22Rv1 (cell line): ENCODE measurements around the gene POU2F3.

ENCODE experiments used
- H3K27ac ChIP-seq: fragments of 450-650 bp; 2 replicates; pipeline ENCODE4 v1.5.1; 2017
- ZFX ChIP-seq: fragments of 450-650 bp; IDR thresholded peaks from 2 replicates; pipeline ENCODE4 v1.6.1; 2017; ENCODE audit warnings: antibody characterized with exemption, borderline replicate concordance
- TF ChIP-seq, protein P1 (sequence below): fragments of 450-650 bp; IDR thresholded peaks from 2 replicates; pipeline ENCODE4 v1.5.1; 2017; ENCODE audit warnings: mild to moderate bottlenecking

Gene POU2F3

DNA sequence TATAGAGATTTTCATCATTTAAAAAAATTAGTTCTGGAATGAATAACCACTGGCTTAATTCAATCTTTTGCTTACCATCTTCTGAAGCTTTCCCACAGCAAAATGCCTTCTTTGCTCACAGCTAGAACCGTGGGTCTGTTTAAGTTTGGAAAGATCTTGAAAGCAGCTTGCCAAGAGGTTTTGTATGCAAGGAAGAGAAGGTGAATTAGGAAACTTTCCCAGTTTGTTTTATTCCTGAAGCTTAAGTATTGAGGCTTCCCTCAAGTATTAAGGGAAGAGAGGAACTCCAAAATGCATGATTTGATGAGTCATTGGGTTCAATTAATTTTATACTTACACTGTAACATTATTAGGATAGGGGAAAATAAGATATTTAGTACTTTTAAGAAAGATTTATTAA, 94.4 kb downstream of the POU2F3 start:
- no peak overlapping the region for H3K27ac ChIP-seq
- TF ChIP-seq ZFX, result no peak
- TF ChIP-seq, protein P1, sequence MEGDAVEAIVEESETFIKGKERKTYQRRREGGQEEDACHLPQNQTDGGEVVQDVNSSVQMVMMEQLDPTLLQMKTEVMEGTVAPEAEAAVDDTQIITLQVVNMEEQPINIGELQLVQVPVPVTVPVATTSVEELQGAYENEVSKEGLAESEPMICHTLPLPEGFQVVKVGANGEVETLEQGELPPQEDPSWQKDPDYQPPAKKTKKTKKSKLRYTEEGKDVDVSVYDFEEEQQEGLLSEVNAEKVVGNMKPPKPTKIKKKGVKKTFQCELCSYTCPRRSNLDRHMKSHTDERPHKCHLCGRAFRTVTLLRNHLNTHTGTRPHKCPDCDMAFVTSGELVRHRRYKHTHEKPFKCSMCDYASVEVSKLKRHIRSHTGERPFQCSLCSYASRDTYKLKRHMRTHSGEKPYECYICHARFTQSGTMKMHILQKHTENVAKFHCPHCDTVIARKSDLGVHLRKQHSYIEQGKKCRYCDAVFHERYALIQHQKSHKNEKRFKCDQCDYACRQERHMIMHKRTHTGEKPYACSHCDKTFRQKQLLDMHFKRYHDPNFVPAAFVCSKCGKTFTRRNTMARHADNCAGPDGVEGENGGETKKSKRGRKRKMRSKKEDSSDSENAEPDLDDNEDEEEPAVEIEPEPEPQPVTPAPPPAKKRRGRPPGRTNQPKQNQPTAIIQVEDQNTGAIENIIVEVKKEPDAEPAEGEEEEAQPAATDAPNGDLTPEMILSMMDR, result no peak

DNA sequence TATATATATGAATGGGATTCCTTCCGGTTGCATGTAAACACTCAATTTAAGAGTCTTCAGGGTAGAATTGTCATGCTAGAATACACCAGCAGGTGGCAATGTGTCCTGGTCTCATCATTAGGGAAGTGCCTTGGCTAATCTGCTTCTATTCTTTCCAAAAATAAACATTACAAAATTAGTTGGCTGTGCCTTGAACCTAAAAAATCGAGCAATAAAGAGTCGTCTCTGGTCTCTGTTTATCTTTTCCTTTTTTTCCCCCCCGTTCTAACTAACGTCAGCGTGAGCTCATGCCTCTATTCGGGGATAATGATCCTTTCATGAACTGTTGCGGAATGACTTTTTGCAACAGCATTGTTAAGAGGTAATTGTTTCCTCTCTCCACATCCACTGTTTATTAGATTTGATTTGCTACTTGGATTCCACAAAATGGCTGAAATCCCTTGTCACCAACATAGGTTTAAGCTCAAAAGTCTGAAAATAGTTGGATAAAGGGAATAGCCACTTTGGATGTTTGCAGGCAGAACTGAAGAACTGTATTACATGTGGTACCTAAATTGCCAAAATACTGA, 95.0 kb downstream of the POU2F3 start:
- H3K27ac ChIP-seq, result peak overlapping the region; percentile 96
- TF ChIP-seq, protein P1, result peak; percentile 37
- no peak for TF ChIP-seq ZFX

DNA sequence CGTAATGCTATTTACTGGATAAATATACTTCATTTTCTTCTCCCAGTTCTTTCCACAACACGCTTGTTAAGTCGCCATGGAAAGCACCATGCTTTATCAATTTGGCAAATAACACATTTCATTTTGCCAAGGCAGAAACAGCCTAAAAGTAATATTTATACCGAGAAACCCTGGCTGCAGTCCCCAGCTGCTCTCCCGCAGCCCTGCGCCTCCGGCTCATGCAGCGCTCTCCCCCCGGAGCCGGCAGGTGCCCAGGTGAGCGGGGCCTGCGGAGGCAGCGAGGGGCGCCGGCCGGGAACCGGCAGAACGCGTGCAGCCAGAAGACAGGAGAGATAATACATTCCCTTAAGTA, 95.6 kb downstream of the POU2F3 start:
- TF ChIP-seq ZFX, result no peak
- TF ChIP-seq, protein P1, result no peak
- H3K27ac ChIP-seq, result peak overlapping the region; percentile 96

DNA sequence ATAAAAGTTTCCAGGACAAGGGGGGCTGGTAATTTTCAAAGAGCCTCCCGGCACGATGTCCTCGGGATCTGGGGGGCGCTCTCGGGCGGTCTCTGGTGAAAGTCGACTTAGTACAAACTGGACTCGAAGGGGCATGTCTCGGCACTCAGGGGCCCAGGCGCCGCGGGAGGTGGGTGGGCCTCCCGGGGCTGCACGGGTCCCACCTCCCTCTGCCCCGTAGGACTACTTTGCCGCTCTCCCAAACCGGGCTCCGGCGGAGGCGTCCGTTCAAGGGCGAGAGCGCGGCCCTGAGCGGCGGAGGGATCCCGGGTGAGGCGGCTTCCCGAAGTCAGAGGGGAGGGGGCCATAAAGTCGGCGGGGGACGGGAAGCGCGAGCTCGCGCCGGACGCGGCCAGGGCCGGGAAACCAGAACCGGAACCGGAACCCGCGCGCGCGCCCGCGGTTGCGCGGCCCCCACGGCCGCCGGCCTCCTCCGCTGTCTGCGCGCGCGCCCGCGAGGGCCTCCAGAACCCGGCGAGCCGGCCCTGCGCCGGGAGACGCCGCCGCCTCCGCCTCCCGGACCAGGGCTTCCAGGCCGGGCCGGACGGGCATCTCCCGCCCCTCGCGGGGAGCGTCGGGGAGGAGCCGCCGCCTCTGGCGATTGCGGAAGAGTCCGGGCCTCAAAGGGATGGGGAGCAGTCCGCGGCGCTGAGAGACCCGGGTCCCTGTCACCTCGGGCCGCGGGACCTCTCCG, 96.1 kb downstream of the POU2F3 start, which contains the start of gene ARHGEF12:
Gene ARHGEF12 (plus strand): TSS at position 506 of the 733 bp plus-strand sequence. CDS start 831 bp downstream, outside the sequence.
- no peak for TF ChIP-seq ZFX
- TF ChIP-seq, protein P1, result peak; percentile 74
- peak within 1 kb of the TSS; percentile 96 for H3K27ac ChIP-seq

- no peak for TF ChIP-seq ZFX
- TF ChIP-seq, protein P1, result no peak
Observed at GRCh38 chr11:120336641-120337354, 96.9 kb downstream of the POU2F3 start.

GRCh38 chr11:120337355-120338106, 97.6 kb downstream of the POU2F3 start:
- H3K27ac ChIP-seq, result peak overlapping the region; percentile 96
- TF ChIP-seq, protein P1, result no peak
- no peak for TF ChIP-seq ZFX

More at GRCh38 chr11:120336641-120337354, 96.9 kb downstream of the POU2F3 start:
- peak overlapping the region; percentile 96 for H3K27ac ChIP-seq
